HepG2 (cell line): ENCODE measurements around the gene PSMB2. TPM values are rescaled to one million over a fixed set of nuclear protein-coding genes. Genes with fewer than 3 reads are reported as not detected.

ENCODE experiments used
- CCDC6 ChIP-seq: sonication (generic); formaldehyde crosslinking; IDR thresholded peaks from 2 replicates; pipeline ENCODE4 v1.8.1; 2022; ENCODE audit warnings: mild to moderate bottlenecking, missing genetic modification reagents, moderate library complexity
- DRAP1 ChIP-seq: IDR thresholded peaks from 2 replicates; pipeline ENCODE4 v1.6.1; 2016; ENCODE audit warnings: missing genetic modification reagents, missing compliant biosample characterization
- MTF2 ChIP-seq: sonication (generic); formaldehyde crosslinking; IDR thresholded peaks from 2 replicates; pipeline ENCODE4 v1.5.0; 2020; ENCODE audit warnings: missing genetic modification reagents, borderline replicate concordance
- ONECUT2 ChIP-seq: sonication (generic); formaldehyde crosslinking; IDR thresholded peaks from 2 replicates; pipeline ENCODE4 v1.4.0; 2020; ENCODE audit warnings: missing genetic modification reagents
- PLRG1 ChIP-seq: fragments of 450-650 bp; conservative IDR thresholded peaks from 2 replicates; pipeline ENCODE4 v1.6.1; 2016
- SAP130 ChIP-seq: IDR thresholded peaks from 2 replicates; pipeline ENCODE4 v1.6.1; 2016; ENCODE audit warnings: low read depth
- SIX1 ChIP-seq: sonication (generic); formaldehyde crosslinking; IDR thresholded peaks from 2 replicates; pipeline ENCODE4 v1.4.0; 2020; ENCODE audit warnings: missing genetic modification reagents, borderline replicate concordance
- ZNF687 ChIP-seq: sonication (generic); formaldehyde crosslinking; IDR thresholded peaks from 2 replicates; pipeline ENCODE4 v1.5.1; 2020; ENCODE audit warnings: mild to moderate bottlenecking, missing genetic modification reagents, moderate library complexity
- ZNF724P ChIP-seq: sonication (generic); formaldehyde crosslinking; IDR thresholded peaks from 2 replicates; pipeline ENCODE4 v1.8.0; 2022; ENCODE audit warnings: missing genetic modification reagents, borderline replicate concordance
- ZSCAN21 ChIP-seq: sonication (generic); formaldehyde crosslinking; IDR thresholded peaks from 2 replicates; pipeline ENCODE4 v1.8.0; 2022; ENCODE audit warnings: mild to moderate bottlenecking, missing genetic modification reagents, moderate library complexity, borderline replicate concordance
- polyA plus RNA-seq, 8 experiments: library from polyadenylated mRNA; depleted of rRNA in 3 of 8; stranded (reverse) in 7 of 8; unstranded in 1 of 8; fragments of >200 nt; fragmentation: Illumina TruSeq in 4 of 8; extraction: Trizol in 4 of 8; gene quantifications; 2 replicates each; pipeline versions ENCODE4 v1.2.1 to v1.2.3, GENCODE V29; 2011 to 2016; ENCODE audit warnings: low read depth in 4 of 8, missing spikeins in 1 of 8, mixed read lengths in 1 of 8; ENCODE audit not compliant: insufficient read depth in 1 of 8
- total RNA-seq, 5 experiments: library from RNA; depleted of rRNA; stranded (reverse); fragments of >200 nt; fragmentation: Illumina TruSeq; extraction: Trizol; gene quantifications; 2 replicates each; pipeline ENCODE4 v1.2.3, GENCODE V29; 2016; ENCODE audit warnings: low read depth in 1 of 5
- TF ChIP-seq, protein P1 (sequence below): IDR thresholded peaks from 2 replicates; pipeline ENCODE4 v1.6.1; 2012; ENCODE audit warnings: inconsistent platforms

Gene PSMB2
- total and polyA plus RNA-seq, 2 of the 13 experiments (the other 11 are each of a cell fraction or from before 2014, with no cell fraction given), result 60.6 to 62.2 TPM

DNA sequence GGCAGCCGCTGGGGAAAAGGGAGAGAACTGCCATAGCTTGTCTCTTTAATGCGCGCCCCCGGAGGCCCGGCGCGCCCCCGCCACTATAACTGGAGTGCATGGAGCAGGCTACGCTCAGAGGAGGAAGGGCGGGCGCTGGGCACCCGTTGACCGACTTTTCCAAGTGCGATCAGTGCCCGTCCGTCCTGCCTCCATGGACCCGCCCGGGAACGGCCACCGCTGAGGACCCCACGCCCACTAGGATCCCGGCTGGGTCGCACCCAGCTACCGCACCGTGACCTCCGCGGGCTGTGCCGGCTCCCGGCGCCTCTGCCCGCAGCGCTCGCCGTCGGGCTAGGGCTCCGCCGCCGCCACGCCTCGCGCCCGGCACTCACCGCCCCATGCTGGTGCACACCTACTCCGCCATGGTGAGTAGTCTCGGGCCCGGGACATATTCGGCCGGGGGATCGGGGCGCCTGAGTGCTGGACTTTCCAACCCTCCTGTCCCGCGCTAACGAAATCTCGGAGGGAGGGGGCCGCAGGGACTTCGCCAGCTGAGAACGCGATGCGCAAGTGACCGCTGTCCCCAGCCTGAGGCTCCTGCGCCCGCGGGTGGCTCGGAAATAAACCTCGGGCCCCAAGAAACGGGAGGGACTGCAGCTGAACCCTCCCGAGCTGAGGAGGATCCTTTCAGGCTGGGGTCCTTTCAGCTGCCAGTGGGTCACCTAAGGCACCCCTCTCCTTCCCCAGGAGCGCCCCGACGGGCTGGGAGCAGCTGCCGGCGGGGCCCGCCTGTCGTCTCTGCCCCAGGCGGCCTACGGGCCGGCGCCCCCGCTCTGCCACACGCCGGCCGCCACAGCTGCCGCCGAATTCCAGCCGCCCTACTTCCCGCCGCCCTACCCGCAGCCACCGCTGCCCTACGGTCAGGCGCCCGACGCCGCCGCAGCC, 67.9 kb downstream of the PSMB2 start, which contains the start of gene TFAP2E (continued):
- no peak for TF ChIP-seq PLRG1
- no peak for TF ChIP-seq ZNF724P
- no peak for TF ChIP-seq MTF2 (CRISPR knock-in tag)
- TF ChIP-seq ZSCAN21 (CRISPR knock-in tag), result no peak
- TF ChIP-seq, protein P1, sequence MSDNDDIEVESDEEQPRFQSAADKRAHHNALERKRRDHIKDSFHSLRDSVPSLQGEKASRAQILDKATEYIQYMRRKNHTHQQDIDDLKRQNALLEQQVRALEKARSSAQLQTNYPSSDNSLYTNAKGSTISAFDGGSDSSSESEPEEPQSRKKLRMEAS, result peak; percentile 33; the same call in 1 of the 2 replicates
- TF ChIP-seq SAP130 (CRISPR knock-in tag), result 0 out of 2 replicates have a peak, but pooled peaks have one; percentile 20
- 0 out of 2 replicates have a peak, but pooled peaks have one; percentile 29 for TF ChIP-seq DRAP1 (CRISPR knock-in tag)
- no peak for TF ChIP-seq CCDC6
- TF ChIP-seq SIX1 (CRISPR knock-in tag), result no peak
- TF ChIP-seq ONECUT2 (CRISPR knock-in tag), result no peak
- peak; percentile 68 for TF ChIP-seq ZNF687 (CRISPR knock-in tag)
